ENCODE measurements around the gene RPS6KA4. TPM values are rescaled to one million over a fixed set of nuclear protein-coding genes. Genes with fewer than 3 reads are reported as not detected.
A peak's percentile ranks its signal among the peaks of the same experiment; 100 is the strongest.

RPS6KA4 gene
- total RNA-seq, 1 experiment from 2014 or later, result 67.3 TPM

DNA sequence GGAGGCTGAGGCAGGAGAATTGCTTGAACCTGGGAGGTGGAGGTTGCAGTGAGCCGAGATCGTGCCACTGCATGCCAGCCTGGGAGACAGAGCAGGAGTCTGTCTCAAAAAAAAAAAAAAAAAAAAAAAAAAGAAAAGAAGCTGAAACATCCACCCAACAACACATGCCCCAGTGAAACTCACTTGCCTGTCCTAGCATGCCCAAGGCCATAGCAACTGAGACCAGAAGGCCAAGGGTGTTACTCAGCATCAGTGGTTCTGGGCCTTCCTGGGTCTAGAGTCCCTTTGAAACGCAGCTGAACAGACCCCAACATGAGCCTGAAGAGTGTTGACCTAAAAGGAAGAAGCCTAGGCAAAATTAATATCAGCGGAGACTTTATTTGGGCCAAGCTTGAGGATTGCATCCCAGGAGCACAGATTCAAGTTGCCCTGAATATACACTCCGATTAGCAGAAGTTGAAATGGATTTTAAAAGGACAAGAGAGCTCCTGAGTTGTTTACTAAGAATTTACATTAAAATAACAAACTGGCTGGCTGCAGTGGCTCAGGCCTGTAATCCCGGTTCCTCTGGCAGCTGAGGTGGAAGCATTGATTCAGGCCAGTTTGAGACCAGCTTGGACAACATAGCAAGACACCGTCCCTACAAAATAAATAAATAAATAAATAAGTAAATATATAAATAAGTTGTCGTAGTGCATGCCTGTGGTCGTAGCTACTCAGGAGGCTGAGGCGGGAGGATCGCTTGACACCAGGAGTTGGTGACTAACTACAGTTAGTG, 34.1 kb upstream of the RPS6KA4 start:
- peaks cover 10 to 39% of the 10 kb centered on the region in 2 experiments for H3K4me1 ChIP-seq (ENCODE audit: control insufficient read depth in 1 of 2, insufficient read depth in 2 of 2, low read length in 2 of 2)
- POLR2A ChIA-PET, result interaction anchor here (0.6 to 2.2 kb wide), 3 partner anchors 11 to 32 kb away, joined by 3 to 6 read pairs (median 3); no protein-coding TSS in a partner anchor
- no peaks in the 10 kb centered on the region for H3K9me2 ChIP-seq (ENCODE audit: insufficient read depth)
- intact Hi-C loops (cut with micrococcal nuclease), result no loop called here
- H3K79me2 ChIP-seq (ENCODE audit: insufficient read depth, low read length), result peaks cover under 1% of the 10 kb centered on the region
- H2AFZ ChIP-seq (ENCODE audit: low read depth, low read length, poor library complexity, severe bottlenecking), result no peak overlapping the region
- RAD21 ChIA-PET (ENCODE audit: low non-redundant PET in 1 of 2, low total read pairs in 2 of 2, uncharacterized antibody in 2 of 2, unreplicated experiment in 2 of 2), result no interaction called here
- H4K20me1 ChIP-seq (ENCODE audit: insufficient read depth), result no peaks in the 10 kb centered on the region
- H3K27ac ChIP-seq (ENCODE audit: low read depth, low read length), result peak overlapping the region; percentile 20; the same call in 1 of the 2 replicates
- peaks cover 0 to 7% of the 10 kb centered on the region in 2 experiments; a peak in 1 of 4 replicates for H3K36me3 ChIP-seq (ENCODE audit: control insufficient read depth in 1 of 2, insufficient read depth in 2 of 2, low read length in 2 of 2)
- no peaks in the 10 kb centered on the region for H3K9me3 ChIP-seq (ENCODE audit: control insufficient read depth in 1 of 2, insufficient read depth in 1 of 2, low read depth in 1 of 2, low read length in 2 of 2)
- no peak overlapping the region for H3K4me3 ChIP-seq (replicated peaks in 1 of 2; ENCODE audit: low read depth in 1 of 2, low read length in 2 of 2)
- BruUV-seq (replicated peaks), result no TSS peak
- ATAC-seq (no peak), DNase-seq (ENCODE audit: low read depth, low spot score) (no peak)
- no peak for TF ChIP-seq SP1 (IDR thresholded peaks at IDR 0.05; ENCODE audit: low read depth)
- TF ChIP-seq POLR2A (IDR thresholded peaks at IDR 0.05; ENCODE audit: borderline replicate concordance, extremely low read depth, insufficient read depth, insufficient read length), result no peak
- TF ChIP-seq EZH2phosphoT487 (IDR thresholded peaks at IDR 0.05; ENCODE audit: borderline replicate concordance), result no peak
- TF ChIP-seq ELF1 (IDR thresholded peaks at IDR 0.05; ENCODE audit: borderline replicate concordance, low read depth), result no peak
- TF ChIP-seq POLR2AphosphoS5 (IDR thresholded peaks at IDR 0.05; ENCODE audit: low read depth, low read length), result no peak
- TF ChIP-seq, protein P1, sequence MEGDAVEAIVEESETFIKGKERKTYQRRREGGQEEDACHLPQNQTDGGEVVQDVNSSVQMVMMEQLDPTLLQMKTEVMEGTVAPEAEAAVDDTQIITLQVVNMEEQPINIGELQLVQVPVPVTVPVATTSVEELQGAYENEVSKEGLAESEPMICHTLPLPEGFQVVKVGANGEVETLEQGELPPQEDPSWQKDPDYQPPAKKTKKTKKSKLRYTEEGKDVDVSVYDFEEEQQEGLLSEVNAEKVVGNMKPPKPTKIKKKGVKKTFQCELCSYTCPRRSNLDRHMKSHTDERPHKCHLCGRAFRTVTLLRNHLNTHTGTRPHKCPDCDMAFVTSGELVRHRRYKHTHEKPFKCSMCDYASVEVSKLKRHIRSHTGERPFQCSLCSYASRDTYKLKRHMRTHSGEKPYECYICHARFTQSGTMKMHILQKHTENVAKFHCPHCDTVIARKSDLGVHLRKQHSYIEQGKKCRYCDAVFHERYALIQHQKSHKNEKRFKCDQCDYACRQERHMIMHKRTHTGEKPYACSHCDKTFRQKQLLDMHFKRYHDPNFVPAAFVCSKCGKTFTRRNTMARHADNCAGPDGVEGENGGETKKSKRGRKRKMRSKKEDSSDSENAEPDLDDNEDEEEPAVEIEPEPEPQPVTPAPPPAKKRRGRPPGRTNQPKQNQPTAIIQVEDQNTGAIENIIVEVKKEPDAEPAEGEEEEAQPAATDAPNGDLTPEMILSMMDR (IDR thresholded peaks at IDR 0.05 in 2 of 3, conservative IDR thresholded peaks at IDR 0.05 in 1 of 3; ENCODE audit: borderline replicate concordance in 1 of 3, insufficient read depth in 1 of 3, low read depth in 2 of 3, low read length in 2 of 3), result no peak
- TF ChIP-seq SIN3A (IDR thresholded peaks at IDR 0.05; ENCODE audit: low read depth), result no peak
- H3K9ac ChIP-seq (ENCODE audit: low read length), result no peak overlapping the region
- CTCF ChIA-PET, result interaction anchor here (1.3 kb wide), 1 partner anchor 30 kb away, joined by 4 read pairs; no protein-coding TSS in a partner anchor
- no peaks in the 10 kb centered on the region for H3K27me3 ChIP-seq (ENCODE audit: insufficient read depth, low read length)
- no peak overlapping the region for H3K4me2 ChIP-seq (ENCODE audit: low read length)

Data from HCT116 (cell line).